GM10847 (cell line): ENCODE data around the gene OSBP2.

Experiments
- POLR2A ChIP-seq: IDR thresholded peaks from 2 replicates; pipeline ENCODE4 v1.6.1; 2011; ENCODE audit not compliant: insufficient read length; ENCODE audit errors: extremely low read depth

Gene OSBP2

DNA sequence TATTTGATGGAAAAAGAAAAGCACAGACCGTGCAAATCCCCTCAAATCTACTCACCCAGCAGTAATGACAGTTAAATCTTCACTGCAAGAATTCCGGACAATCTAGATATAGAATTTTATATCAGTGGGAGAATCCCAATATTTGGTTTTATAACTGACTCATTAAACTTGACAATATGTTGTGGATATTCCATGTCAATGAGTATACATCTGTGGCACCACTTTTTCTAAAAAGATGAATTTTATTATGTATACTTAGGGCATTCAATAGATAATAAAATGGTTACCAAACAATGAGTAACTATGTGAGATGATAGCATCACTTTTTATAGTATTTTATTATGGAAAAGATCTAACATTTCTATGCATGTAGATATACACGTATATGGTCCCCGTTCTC lies 79.9 kb downstream of the OSBP2 start:
- no peak for TF ChIP-seq POLR2A

DNA sequence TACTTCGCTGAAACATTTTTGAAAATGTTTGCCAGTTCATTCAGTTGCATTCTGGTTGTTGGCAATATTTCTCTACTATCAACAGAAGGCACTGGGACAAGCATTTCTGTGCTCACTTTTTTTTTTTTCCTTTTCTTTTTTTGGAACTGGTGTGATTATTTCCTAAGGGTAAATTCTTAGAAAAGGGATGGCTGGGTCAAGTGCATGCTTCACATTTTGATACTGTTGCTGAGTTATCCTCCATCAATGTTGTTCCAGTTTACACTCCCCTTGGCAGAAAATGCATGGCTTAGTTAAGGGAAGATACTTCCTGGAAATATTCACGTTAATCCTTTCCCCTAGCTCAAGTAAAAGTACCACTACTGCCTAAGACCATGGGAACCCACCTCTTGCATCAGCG lies 81.8 kb downstream of the OSBP2 start:
- no peak for TF ChIP-seq POLR2A

DNA sequence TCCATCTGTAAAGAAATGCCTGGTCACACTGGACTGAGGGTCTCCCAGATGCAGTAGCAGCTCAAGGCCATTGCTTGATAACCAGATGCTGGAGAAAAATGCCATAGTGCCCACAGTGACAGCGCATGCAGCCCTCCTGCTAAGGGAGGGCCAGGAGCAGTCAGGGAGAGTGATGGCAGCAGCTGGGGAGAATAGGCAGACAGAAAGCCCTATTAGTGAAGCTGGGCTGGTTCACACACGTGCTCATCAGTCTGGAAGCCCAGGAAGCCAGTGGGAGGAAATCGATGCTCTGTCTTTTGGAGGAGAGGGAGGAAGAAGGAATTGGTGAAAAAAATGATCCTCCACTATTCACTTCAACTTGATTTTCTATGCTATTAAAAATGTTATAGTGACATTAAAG lies 82.9 kb downstream of the OSBP2 start:
- TF ChIP-seq POLR2A, result no peak

DNA sequence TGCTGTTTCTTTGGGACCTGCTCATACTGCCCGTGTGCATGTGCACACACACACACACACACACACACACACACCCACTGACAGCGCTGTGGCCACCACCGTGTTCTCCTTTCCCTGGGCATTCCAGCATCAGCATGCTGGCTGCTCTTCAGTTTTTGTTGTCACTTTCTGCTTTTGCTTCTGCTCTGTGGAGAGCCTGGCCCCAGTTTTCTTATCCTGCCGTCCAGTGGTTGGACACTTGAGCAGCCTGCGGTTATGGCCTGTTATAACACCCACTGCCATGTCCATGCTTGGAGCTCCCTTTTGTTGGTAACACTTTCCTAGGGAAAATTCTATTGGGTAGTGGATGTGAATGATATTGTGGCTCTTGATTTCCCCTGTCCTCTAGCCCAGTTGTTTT lies 83.6 kb downstream of the OSBP2 start:
- no peak for TF ChIP-seq POLR2A

DNA sequence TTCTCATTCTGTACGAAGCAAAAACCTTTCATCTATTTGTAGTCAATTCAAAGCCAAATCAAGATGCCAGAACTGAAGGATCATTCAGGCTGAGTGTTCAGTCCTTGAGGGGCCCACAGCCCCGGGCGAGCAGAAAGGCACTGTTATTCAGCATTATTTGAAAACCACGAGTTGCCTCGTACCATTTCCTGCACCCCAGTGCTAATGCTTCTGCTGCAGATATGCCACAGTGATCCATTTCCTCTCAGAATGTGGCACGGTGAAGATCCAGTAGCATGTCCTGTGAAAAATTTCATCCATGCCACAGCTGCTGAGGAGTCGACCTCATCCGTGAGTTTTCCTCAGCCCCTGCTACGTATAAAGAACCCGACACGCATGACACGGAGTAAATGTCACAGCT lies 85.4 kb downstream of the OSBP2 start:
- TF ChIP-seq POLR2A, result no peak

DNA sequence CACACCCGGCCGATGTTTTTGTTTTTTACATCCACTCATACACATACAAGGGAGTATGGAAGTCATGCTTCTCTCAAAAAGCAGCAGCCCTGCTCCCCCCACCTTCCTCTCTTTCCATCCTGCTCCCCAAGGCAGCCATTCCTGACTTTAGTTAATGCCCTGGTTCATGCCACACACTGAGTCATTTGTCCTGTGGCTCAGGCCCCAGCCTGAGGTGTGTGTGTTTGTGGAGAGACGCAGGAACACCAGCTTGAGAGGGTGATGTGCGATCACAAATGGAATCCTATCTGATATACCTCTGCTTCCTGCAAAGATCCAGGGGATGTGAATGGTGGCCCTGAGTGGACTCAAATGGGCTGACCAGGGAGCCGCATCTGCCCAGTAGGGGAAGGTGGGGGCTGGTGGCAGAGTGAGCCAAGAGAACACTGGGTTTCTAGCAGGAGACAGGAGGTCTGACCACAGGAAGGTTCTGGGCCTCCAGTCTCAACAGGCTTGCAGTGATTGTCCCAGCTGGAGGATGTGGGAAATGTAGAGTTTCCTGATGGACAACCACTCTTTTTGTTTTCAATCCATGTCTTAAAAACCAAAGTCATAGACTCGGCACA lies 86.7 kb downstream of the OSBP2 start:
- no peak for TF ChIP-seq POLR2A

DNA sequence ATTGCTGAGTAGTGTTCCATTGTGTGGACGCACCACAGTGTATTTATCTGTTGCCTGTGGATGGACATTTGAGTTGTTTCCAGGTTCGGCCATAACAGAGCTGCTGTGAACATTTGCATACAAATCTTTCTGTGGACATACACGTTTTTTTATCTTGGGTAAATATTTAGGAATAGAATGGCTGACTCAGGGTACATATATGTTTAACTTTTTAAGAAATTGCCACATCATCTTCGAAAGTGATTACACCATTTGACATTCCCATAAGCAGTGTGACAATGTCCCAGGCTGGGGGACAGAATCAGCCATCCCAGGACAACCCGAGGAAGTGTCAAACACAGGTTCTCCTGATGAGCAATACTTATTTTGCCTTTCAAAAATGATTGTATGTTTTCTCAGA lies 87.9 kb downstream of the OSBP2 start:
- TF ChIP-seq POLR2A, result no peak

DNA sequence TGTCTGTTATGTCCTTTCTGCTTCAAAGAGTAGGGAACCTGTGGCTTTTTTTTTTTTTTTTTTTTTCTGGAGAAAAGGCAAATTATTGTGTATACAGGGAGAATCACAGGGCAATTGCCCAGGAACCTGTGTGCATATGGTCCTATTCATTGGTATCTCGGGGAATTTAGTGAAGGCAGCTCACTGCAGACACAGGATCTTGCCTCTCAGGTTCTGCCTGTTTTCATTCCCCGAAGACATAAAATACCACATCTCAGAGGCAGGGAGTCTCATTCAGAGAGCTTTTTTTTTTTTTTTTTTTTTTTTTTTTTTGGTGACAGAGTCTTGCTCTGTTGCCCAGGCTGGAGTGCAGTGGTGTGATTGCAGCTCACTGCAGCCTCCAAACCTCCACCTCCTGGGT lies 88.3 kb downstream of the OSBP2 start:
- TF ChIP-seq POLR2A, result no peak

DNA sequence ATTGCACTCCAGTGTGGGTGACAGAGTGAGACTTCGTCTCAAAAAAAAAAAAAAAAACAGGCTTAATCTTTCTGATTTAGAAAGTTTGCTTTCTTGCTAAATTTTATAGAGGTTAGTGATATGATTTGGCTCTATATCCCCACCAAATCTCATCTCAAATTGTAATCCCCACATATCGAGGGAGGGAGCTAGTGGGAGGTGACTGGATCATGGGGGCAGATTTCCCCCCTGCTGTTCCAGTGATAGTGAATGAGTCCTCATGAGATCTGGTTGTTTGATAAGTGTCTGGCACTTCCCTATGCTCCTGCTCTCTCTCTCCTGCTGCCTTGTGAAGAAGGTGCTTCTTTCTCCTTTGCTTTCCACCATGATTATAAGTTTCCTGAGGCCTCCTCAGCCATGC lies 90.9 kb downstream of the OSBP2 start:
- TF ChIP-seq POLR2A, result no peak

DNA sequence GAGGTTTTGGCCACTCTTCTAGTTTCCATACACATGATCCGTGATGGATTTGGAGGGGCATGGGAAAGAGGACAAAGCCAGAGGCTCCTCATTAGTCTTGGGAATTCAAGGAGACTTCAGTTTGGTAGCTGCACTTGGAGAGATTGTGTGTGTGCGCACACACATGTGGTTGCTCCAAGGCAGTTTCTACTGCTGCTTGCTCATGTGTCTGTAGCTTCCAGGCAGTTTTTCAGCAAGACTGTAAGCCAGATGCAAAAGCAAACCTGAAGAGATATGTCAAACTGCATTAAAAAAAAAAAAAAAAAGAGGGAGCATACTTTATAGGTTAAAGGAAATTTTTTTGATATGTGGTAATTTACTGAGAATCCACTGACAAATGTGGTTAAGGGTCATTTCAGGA lies 95.7 kb downstream of the OSBP2 start:
- no peak for TF ChIP-seq POLR2A

DNA sequence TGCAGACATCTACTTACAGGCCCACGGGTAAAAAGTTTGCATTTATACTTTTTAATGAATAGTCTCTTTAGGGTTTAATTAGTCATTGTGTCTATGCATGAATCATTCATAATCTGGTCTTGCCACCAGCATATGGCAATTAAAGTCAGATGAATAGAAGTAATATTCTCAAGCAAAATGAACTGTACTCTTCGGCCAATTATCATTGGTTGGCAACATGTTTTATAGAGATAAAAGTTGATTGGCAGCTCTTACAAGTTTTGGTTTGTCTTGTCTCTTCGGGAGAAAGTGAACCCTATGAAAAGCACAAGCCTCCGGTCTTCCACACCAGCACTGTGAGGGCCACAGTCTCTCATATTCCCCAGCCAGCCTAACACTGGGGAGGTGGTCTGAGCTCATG lies 97.8 kb downstream of the OSBP2 start:
- TF ChIP-seq POLR2A, result no peak

DNA sequence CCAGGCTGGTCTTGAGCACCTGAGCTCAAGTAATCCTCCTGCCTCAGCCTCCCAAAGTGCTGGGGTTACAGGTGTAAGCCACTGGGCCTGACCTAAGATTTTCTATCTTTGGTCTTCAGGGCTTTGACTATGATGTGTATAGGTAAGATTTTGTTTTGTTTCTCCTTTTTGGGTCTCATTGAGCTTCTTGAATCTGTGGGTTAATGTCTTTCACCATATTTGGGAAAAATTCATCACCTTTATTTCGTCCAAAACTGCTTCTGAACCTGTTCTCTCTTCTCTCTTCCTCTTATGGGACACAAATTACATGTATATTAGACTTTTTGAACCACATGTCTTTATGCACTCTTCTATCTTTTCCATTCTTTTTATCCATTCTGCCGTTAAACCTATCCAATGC lies 100.4 kb downstream of the OSBP2 start:
- no peak for TF ChIP-seq POLR2A

DNA sequence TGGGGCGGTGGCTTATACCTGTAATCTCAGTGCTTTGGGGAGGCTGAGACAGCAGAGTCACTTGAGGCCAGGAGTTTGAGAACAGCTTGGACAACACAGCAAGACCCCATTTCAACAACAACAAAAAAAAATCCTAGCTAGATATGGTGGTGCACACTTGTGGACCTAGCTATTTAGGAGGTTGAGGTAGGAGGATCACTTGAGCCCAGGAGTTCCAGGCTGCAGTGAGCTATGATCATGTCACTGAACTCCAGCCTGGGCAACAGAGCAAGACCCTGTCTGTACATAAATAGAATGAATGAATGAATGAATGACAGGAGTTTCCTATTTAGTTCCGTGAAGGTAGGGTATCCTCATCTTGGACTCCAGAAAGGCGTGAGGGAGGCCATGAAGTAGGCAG lies 107.0 kb downstream of the OSBP2 start:
- no peak for TF ChIP-seq POLR2A

DNA sequence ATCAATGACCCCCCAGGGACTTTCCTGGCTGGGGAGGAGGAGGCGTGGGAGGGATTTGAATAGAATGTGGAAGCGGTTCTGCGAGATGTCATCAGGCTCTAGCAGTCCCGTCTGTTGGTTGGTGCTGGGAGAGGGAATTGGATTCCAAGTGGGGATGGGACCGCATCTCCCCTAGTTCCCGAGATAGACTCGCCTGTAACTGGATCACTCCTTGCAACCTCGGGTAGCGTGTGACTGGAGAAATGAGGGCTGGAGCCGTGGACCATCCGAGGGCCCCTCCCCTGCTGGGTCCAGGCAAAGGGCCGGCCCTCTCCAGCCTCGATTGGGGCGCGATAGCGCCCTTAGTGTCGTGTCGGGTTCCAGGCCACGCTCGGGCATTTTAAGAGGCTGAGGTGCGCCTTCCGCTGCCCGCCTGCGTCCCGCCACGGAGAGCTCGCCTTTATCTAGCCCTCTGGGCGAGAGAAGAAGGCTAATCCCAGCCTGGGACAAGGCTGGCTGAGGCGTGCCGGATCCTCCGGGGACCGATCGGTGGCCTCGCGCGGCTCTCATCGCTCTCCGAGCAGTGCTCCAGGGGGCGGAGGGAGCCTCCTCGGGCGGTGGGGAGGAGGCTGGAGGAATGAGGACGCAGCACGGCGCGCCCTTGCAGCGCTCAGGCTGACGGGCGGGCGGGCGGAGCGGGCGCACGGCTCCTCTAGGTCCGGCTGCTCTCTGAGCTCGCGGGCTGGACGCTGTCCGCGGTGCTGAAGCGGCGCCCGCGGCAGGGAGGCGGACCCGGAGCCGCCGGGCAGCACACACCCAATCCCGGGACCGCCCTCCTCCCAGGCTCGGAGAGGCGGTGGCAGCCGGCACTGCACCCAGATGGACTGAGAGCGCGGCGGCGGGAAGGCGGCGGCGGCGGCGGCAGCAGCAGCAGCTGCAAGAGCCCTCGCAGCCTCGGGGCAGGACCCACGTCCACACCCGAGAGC lies 107.8 kb downstream of the OSBP2 start:
- TF ChIP-seq POLR2A, result no peak

DNA sequence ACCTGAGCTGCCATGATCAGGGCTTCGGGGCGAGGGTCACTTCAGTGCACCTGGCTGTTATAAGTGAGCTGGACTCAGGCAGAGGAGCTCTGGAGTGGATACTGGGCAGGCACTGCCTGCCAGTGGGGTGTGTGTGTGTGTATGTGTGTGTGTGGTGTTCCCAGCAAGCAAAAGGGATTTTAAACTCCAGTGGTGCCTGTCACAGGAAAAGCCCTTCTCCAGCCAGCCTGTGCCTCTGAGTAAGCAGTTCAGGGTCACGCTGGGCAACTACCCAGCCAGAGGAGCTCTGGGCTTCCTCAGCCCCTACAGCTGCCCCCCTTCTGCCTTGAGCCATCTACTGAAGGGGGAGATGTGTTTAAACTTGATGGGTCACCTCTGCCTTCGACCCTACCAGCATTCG lies 109.0 kb downstream of the OSBP2 start:
- no peak for TF ChIP-seq POLR2A

DNA sequence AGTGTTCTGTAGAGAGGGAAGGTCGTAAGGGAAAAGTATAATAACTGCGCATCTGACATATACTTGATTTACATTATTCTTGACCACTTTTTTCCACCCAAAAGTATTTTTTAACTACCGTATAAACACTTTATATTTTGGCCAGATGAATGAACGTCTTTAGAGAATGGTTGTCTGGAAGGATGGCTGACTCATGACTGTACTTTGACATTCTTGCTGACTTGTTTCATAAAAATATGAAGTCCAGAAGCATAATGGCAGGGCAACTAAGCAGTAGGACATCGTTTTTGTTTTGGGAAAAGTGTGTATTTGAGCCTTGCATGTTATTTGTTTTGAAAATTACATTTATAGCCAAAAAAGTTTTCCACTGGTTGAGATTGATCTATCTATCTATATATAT lies 110.0 kb downstream of the OSBP2 start:
- no peak for TF ChIP-seq POLR2A

DNA sequence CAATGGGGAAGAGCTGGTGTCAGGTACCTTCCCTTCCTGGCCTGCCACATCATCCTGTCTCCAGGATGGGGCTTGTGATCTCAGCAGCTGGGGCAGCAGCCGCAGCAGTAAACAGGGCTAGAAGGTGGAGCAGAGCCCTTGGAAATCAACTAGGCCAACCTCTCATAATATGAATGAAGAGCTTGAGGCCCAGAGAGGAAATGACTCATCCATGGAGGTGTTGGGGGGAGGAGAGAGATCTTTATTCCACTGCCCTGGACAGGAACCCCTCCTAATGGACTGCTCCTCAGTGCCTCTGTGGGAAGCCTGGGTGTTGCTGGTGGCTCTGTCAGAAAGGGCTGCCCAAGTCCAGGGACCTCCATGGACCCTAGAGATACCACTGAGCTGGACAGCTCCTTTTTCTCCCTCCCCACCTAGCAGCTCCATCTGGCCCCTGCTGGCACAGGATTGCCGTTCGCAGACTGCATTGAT lies 111.8 kb downstream of the OSBP2 start:
- no peak for TF ChIP-seq POLR2A

DNA sequence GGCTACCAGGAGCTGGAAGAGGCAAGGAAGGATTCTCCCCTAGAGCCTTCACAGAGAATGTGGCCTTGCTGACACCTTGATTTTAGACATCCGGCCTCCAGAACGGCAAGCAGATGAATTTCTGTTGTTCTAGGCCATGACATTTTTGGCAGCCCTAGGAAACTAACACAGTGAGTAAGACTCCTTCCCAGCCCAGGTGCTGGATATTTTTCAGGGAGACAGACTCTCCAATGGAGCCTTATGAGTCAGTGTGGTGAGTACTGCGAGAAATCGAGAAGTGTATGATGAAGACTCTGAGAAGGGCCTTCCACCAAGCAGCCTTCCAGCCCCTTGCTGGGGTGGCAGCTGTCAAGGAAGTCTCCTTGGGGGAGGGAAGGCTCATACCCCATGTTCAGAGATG lies 114.4 kb downstream of the OSBP2 start:
- TF ChIP-seq POLR2A, result no peak
